ENCODE measurements around the gene PXMP2.

Gene PXMP2

DNA sequence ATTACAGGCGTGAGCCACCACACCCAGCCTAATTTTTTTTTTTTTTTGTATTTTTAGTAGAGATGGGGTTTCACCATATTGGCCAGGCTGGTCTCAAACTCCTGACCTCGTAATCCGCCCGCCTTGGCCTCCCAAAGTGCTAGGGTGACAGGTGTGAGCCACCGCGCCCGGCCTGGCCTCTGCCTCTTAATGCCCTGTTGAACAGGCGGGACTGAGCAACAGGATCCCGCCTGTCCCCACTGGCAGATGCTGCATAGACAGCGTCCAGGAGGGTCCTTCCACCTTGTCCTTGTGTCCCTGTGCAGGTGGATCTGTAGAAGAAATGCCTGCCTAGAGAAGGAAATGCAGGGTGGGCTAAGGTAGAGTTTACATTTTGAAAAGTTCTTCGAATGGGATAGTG is 29.0 kb downstream of the PXMP2 start:
- no peak overlapping the region for H3K27ac ChIP-seq (ENCODE audit: low read depth, low read length)
- H3K27me3 ChIP-seq (ENCODE audit: low read length), result no peaks in the 10 kb centered on the region
- H3K36me3 ChIP-seq (ENCODE audit: low read length), result 0 out of 2 replicates have a peak, but pooled peaks cover 8% of the 10 kb centered on the region
- no peaks in the 10 kb centered on the region for H3K9me2 ChIP-seq (replicated peaks; ENCODE audit: insufficient read depth, low read length)
- peaks cover 8% of the 10 kb centered on the region; the same call in 1 of the 2 replicates for H3F3A ChIP-seq (ENCODE audit: insufficient read depth)
- H3K4me2 ChIP-seq (ENCODE audit: low read depth, low read length, poor library complexity, severe bottlenecking), result no peak overlapping the region
- no peak overlapping the region for H3K4me3 ChIP-seq (ENCODE audit: insufficient read depth, low read length, poor library complexity, severe bottlenecking)
- H2AFZ ChIP-seq (ENCODE audit: low read depth, low read length, severe bottlenecking), result no peak overlapping the region
- peaks cover 38% of the 10 kb centered on the region for H3K79me2 ChIP-seq (ENCODE audit: insufficient read depth, low read length)
- no peaks in the 10 kb centered on the region for H3K9me3 ChIP-seq (ENCODE audit: insufficient read depth, low read length)
- no peak overlapping the region for H3K9ac ChIP-seq (ENCODE audit: low read length)
- no peak for TF ChIP-seq EZH2phosphoT487 (conservative IDR thresholded peaks at IDR 0.05; ENCODE audit: low read length)
- TF ChIP-seq, protein P1, sequence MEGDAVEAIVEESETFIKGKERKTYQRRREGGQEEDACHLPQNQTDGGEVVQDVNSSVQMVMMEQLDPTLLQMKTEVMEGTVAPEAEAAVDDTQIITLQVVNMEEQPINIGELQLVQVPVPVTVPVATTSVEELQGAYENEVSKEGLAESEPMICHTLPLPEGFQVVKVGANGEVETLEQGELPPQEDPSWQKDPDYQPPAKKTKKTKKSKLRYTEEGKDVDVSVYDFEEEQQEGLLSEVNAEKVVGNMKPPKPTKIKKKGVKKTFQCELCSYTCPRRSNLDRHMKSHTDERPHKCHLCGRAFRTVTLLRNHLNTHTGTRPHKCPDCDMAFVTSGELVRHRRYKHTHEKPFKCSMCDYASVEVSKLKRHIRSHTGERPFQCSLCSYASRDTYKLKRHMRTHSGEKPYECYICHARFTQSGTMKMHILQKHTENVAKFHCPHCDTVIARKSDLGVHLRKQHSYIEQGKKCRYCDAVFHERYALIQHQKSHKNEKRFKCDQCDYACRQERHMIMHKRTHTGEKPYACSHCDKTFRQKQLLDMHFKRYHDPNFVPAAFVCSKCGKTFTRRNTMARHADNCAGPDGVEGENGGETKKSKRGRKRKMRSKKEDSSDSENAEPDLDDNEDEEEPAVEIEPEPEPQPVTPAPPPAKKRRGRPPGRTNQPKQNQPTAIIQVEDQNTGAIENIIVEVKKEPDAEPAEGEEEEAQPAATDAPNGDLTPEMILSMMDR (IDR thresholded peaks at IDR 0.05; ENCODE audit: insufficient read depth, low read length, poor library complexity, severe bottlenecking), result no peak
- no peaks in the 10 kb centered on the region for H4K20me1 ChIP-seq (ENCODE audit: low read depth, low read length)

DNA sequence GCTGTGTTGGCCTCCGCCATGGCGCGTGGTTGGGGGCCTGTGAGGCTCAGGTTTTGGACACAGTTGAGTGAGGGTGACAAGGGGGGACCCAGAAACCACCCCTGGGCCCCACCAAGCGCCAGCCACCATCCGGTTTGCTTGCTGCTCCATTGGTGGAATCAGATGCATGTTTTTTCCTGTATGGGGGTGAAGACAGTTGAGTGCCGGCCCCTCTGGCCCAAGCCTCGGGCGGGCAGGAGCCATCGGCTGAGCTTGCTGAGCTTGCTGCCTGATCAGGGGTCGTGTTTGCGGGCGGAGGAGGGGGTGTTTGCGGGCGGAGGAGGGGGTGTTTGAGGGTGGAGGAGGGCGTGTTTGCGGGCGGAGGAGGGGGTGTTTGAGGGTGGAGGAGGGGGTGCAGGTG is 29.6 kb downstream of the PXMP2 start:
- Histone ChIP-seq H3K4me3 (ENCODE audit: insufficient read depth, low read length, poor library complexity, severe bottlenecking) (no peak overlapping the region), H3F3A (ENCODE audit: insufficient read depth) (peaks cover 11% of the 10 kb centered on the region; the same call in 1 of the 2 replicates), H2AFZ (ENCODE audit: low read depth, low read length, severe bottlenecking) (no peak overlapping the region), H4K20me1 (ENCODE audit: low read depth, low read length) (no peaks in the 10 kb centered on the region), H3K9ac (ENCODE audit: low read length) (no peak overlapping the region), H3K4me2 (ENCODE audit: low read depth, low read length, poor library complexity, severe bottlenecking) (no peak overlapping the region), H3K9me2 (replicated peaks; ENCODE audit: insufficient read depth, low read length) (no peaks in the 10 kb centered on the region), H3K27ac (ENCODE audit: low read depth, low read length) (no peak overlapping the region), H3K9me3 (ENCODE audit: insufficient read depth, low read length) (no peaks in the 10 kb centered on the region), H3K79me2 (ENCODE audit: insufficient read depth, low read length) (peaks cover 34% of the 10 kb centered on the region), H3K36me3 (ENCODE audit: low read length) (0 out of 2 replicates have a peak, but pooled peaks cover 8% of the 10 kb centered on the region), H3K27me3 (ENCODE audit: low read length) (no peaks in the 10 kb centered on the region)
- TF ChIP-seq, protein P1 (IDR thresholded peaks at IDR 0.05; ENCODE audit: insufficient read depth, low read length, poor library complexity, severe bottlenecking), result no peak
- no peak for TF ChIP-seq EZH2phosphoT487 (conservative IDR thresholded peaks at IDR 0.05; ENCODE audit: low read length)

DNA sequence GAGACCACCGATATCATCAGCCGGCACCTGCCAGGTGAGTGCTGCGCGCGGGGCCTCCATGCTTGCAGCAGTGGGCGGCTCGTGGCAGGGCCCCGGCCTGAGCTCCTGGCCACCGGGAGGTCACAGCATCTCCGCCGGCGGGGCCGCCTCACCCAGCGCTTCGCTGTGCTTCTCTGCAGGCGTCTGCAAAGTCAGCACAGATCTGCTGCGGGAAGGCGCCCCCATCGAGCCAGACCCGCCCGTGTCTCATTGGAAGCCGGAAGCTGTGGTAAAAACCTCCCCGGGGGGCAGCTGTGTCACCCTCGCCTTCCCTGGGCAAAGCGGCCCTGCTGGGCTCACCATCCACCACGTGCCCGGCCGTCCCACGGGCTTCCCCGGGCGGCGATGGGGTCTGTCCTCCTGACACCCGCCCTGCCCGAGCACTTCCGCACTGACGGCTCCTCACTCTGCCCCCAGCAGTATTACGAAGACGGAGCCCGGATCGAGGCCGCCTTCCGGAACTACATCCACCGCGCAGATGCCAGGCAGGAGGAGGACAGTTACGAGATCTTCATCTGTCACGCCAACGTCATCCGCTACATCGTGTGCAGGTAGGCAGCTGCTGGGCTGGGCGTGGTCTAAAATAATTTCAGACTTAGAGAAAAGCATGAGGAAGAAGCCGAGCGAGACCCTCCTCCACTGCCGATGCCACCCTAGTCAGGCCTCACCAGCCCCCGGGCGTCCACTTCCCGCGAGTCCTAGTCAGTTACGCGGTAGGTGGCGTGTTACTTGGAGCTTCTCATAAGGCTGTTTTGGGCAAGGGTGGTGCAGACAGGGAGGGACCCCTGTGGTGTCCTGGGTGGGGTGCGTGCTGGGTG is 30.4 kb downstream of the PXMP2 start:
- TF ChIP-seq, protein P1 (IDR thresholded peaks at IDR 0.05; ENCODE audit: insufficient read depth, low read length, poor library complexity, severe bottlenecking), result no peak
- no peak for TF ChIP-seq EZH2phosphoT487 (conservative IDR thresholded peaks at IDR 0.05; ENCODE audit: low read length)

More for the DNA sequence above, 30.4 kb downstream of the PXMP2 start:
- Histone ChIP-seq H3K79me2 (ENCODE audit: insufficient read depth, low read length) (peaks cover 27% of the 10 kb centered on the region), H3F3A (ENCODE audit: insufficient read depth) (peaks cover 11% of the 10 kb centered on the region; the same call in 1 of the 2 replicates), H3K9ac (ENCODE audit: low read length) (no peak overlapping the region), H3K27me3 (ENCODE audit: low read length) (no peaks in the 10 kb centered on the region), H3K4me2 (ENCODE audit: low read depth, low read length, poor library complexity, severe bottlenecking) (no peak overlapping the region), H2AFZ (ENCODE audit: low read depth, low read length, severe bottlenecking) (no peak overlapping the region), H4K20me1 (ENCODE audit: low read depth, low read length) (no peaks in the 10 kb centered on the region), H3K36me3 (ENCODE audit: low read length) (0 out of 2 replicates have a peak, but pooled peaks cover 8% of the 10 kb centered on the region), H3K27ac (ENCODE audit: low read depth, low read length) (no peak overlapping the region), H3K9me2 (replicated peaks; ENCODE audit: insufficient read depth, low read length) (no peaks in the 10 kb centered on the region), H3K4me3 (ENCODE audit: insufficient read depth, low read length, poor library complexity, severe bottlenecking) (no peak overlapping the region), H3K9me3 (ENCODE audit: insufficient read depth, low read length) (no peaks in the 10 kb centered on the region)

All from SU-DHL-6 (cell line).